ENCODE results near the gene CATSPER4.

- TF ChIP-seq CTCF (IDR thresholded peaks at IDR 0.05) (no peak), POLR2A (IDR thresholded peaks at IDR 0.05) (no peak)
These were observed 6.9 kb downstream of the CATSPER4 start for GRCh38 chr1:26197301-26197700.

Measured in lower leg skin (tissue), 3 donors.